ENCODE data around the gene LSM2. TPM values are rescaled to one million over a fixed set of nuclear protein-coding genes. Genes with fewer than 3 reads are reported as not detected.

LSM2 gene
- total and polyA plus RNA-seq, 2 donors (not counting 1 experiment from before 2014, with no cell fraction given), result 52.4 to 57.4 TPM

DNA sequence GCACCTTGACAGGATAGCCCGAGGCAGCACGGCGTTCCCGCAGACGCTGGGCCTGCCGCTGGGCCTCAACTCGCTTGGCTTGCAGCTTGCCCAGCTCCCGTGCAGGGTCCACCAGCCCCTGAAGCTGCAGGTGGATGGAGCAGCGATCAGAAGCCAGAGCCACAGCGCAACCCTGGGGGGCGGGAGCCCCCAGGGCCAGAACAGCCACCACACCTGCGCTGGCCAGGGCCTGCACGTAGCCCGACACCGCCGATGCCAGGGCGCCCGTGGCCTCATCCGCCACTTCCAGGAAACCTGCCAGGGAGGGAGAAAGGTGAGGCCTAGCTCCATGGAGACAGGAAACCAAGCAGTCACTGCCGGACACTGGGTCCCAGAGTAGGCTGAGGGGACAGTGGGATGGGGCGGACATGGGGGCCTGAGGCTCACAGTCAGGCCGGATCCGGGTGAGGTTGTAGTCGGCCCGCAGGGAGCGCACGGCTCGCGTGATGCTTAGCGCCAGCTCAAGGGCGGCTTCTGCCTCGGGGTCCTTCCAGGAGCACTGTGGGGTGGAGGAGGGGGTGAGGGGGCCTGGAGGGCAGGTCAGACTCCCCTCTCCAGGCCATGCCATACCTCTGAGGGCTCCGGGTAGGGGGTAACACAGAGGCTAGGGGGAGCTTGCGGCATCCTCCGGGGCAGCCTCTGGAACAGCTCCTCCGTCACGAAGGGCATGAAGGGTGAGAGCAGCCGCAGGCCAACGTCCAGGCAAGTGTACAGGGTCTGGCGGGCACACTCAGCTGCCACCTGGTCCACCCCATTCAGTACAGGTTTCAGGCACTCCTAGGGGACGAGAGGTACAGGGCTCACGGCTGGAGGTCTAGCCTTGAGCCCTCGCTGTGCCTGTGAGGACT lies 27.5 kb downstream of the LSM2 start:
- Histone ChIP-seq H2AFZ (ENCODE audit: insufficient read depth, low read depth, low read length, poor library complexity, severe bottlenecking) (no peak overlapping the region), H3K4me2 (replicated peaks; ENCODE audit: low read depth, low read length, poor library complexity, severe bottlenecking) (no peak overlapping the region), H3K36me3 (replicated peaks in 1 of 2; ENCODE audit: control extremely low read depth in 1 of 2, control insufficient read depth in 1 of 2, extremely low read depth in 1 of 2, insufficient read depth in 2 of 2, low read length in 1 of 2) (peaks cover 0 to 56% of the 10 kb centered on the region in 2 experiments), H3K4me1 (ENCODE audit: control insufficient read depth in 2 of 2, insufficient read depth in 2 of 2, low read length in 2 of 2) (peaks cover 15 to 21% of the 10 kb centered on the region in 2 donors), H3K9ac (ENCODE audit: low read length) (no peak overlapping the region), H3K27me3 (replicated peaks in 1 of 4; ENCODE audit: control extremely low read depth in 1 of 4, control insufficient read depth in 3 of 4, insufficient read depth in 4 of 4, low read length in 3 of 4) (no peaks in the 10 kb centered on the region), H4K20me1 (ENCODE audit: control insufficient read depth, insufficient read depth, low read length, poor library complexity, severe bottlenecking) (no peaks in the 10 kb centered on the region), H3K4me3 (ENCODE audit: control extremely low read depth in 1 of 5, extremely low read depth in 1 of 5, insufficient read depth in 1 of 5, low read depth in 2 of 5, low read length in 4 of 5) (no peak overlapping the region), H3K9me3 (ENCODE audit: control extremely low read depth in 1 of 3, control insufficient read depth in 2 of 3, insufficient read depth in 1 of 3, low read length in 2 of 3) (no peaks in the 10 kb centered on the region), H3K79me2 (ENCODE audit: control insufficient read depth, insufficient read depth, low read length) (peaks cover 3% of the 10 kb centered on the region), H3K27ac (ENCODE audit: low read length in 2 of 2) (no peak overlapping the region)
- POLR2A ChIA-PET, result interaction anchor here (1.0 kb wide), 1 partner anchor 51 kb away, joined by 4 read pairs; no protein-coding TSS in a partner anchor
- WGBS (ENCODE audit: insufficient coverage), result 98% methylated on average over 35 of the region's 43 CpGs
- ATAC-seq (ENCODE audit: low read depth), result no peak
- no peak for TF ChIP-seq EZH2 (IDR thresholded peaks at IDR 0.05; ENCODE audit: borderline replicate concordance, insufficient read depth, low read depth, low read length, poor library complexity, severe bottlenecking)
- TF ChIP-seq, protein P1, sequence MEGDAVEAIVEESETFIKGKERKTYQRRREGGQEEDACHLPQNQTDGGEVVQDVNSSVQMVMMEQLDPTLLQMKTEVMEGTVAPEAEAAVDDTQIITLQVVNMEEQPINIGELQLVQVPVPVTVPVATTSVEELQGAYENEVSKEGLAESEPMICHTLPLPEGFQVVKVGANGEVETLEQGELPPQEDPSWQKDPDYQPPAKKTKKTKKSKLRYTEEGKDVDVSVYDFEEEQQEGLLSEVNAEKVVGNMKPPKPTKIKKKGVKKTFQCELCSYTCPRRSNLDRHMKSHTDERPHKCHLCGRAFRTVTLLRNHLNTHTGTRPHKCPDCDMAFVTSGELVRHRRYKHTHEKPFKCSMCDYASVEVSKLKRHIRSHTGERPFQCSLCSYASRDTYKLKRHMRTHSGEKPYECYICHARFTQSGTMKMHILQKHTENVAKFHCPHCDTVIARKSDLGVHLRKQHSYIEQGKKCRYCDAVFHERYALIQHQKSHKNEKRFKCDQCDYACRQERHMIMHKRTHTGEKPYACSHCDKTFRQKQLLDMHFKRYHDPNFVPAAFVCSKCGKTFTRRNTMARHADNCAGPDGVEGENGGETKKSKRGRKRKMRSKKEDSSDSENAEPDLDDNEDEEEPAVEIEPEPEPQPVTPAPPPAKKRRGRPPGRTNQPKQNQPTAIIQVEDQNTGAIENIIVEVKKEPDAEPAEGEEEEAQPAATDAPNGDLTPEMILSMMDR (IDR thresholded peaks at IDR 0.05), result no peak
- H3K27me3 Mint-ChIP-seq, result no peaks in the 10 kb centered on the region
- no peaks in the 10 kb centered on the region for H3K9me3 Mint-ChIP-seq (ENCODE audit: insufficient read depth)
- intact Hi-C loops (cut with micrococcal nuclease), result no loop called here
- H3K4me3 Mint-ChIP-seq, result no peak overlapping the region
- H3K27ac Mint-ChIP-seq, result no peak overlapping the region
- no peak for DNase-seq
- CTCF ChIA-PET, result interaction anchor here (0.7 to 1.9 kb wide), 2 partner anchors 9 to 10 kb away, joined by 3 to 7 read pairs; no protein-coding TSS in a partner anchor
- H3K4me1 Mint-ChIP-seq, result peaks cover 18% of the 10 kb centered on the region

DNA sequence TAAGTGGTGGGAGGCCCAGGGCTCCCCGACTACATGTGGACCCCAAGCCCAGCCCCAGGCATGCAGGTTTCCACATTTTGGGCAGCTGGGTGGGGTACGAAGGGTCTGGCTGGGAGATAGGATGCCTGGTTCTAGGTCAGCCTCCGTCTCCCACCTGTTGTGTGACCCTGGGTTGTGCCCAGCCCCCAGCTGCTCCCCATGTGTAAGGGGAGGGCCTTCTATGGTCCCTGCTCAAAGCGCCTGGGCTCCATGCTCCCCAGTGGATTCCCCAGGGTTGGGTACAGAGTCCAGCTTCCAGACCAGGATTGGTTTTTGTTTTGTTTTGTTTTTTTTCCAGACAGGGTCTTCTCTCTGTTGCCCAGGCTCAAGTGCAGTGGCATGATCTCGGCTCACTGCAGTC lies 28.6 kb downstream of the LSM2 start:
- Mint-ChIP-seq H3K4me1 (peaks cover 18% of the 10 kb centered on the region), H3K27ac (no peak overlapping the region), H3K9me3 (ENCODE audit: insufficient read depth) (no peaks in the 10 kb centered on the region), H3K4me3 (no peak overlapping the region), H3K27me3 (no peaks in the 10 kb centered on the region)
- intact Hi-C loops (cut with micrococcal nuclease), result no loop called here
- H3K36me3 ChIP-seq (replicated peaks in 1 of 2; ENCODE audit: control extremely low read depth in 1 of 2, control insufficient read depth in 1 of 2, extremely low read depth in 1 of 2, insufficient read depth in 2 of 2, low read length in 1 of 2), result peaks cover 0 to 51% of the 10 kb centered on the region in 2 experiments
- TF ChIP-seq, protein P1 (IDR thresholded peaks at IDR 0.05), result no peak
- no peak for TF ChIP-seq EZH2 (IDR thresholded peaks at IDR 0.05; ENCODE audit: borderline replicate concordance, insufficient read depth, low read depth, low read length, poor library complexity, severe bottlenecking)
- WGBS (ENCODE audit: insufficient coverage), result 95% methylated on average over 5 of the region's 5 CpGs
- no peaks in the 10 kb centered on the region for H4K20me1 ChIP-seq (ENCODE audit: control insufficient read depth, insufficient read depth, low read length, poor library complexity, severe bottlenecking)
- DNase-seq, result no peak
- ChIA-PET CTCF (interaction anchor here (1.2 to 1.9 kb wide), 2 partner anchors 8 to 13 kb away, joined by 4 to 7 read pairs; no protein-coding TSS in a partner anchor), POLR2A (no interaction called here)
- peaks cover 15 to 21% of the 10 kb centered on the region in 2 donors for H3K4me1 ChIP-seq (ENCODE audit: control insufficient read depth in 2 of 2, insufficient read depth in 2 of 2, low read length in 2 of 2)
- H3K9me3 ChIP-seq (ENCODE audit: control extremely low read depth in 1 of 3, control insufficient read depth in 2 of 3, insufficient read depth in 1 of 3, low read length in 2 of 3), result no peaks in the 10 kb centered on the region
- no peak overlapping the region for H3K4me2 ChIP-seq (replicated peaks; ENCODE audit: low read depth, low read length, poor library complexity, severe bottlenecking)
- no peak overlapping the region for H2AFZ ChIP-seq (ENCODE audit: insufficient read depth, low read depth, low read length, poor library complexity, severe bottlenecking)
- no peak overlapping the region for H3K4me3 ChIP-seq (ENCODE audit: control extremely low read depth in 1 of 5, extremely low read depth in 1 of 5, insufficient read depth in 1 of 5, low read depth in 2 of 5, low read length in 4 of 5)
- no peaks in the 10 kb centered on the region for H3K27me3 ChIP-seq (replicated peaks in 1 of 4; ENCODE audit: control extremely low read depth in 1 of 4, control insufficient read depth in 3 of 4, insufficient read depth in 4 of 4, low read length in 3 of 4)
- H3K9ac ChIP-seq (ENCODE audit: low read length), result no peak overlapping the region
- H3K27ac ChIP-seq (ENCODE audit: low read length in 2 of 2), result no peak overlapping the region
- no peaks in the 10 kb centered on the region for H3K79me2 ChIP-seq (ENCODE audit: control insufficient read depth, insufficient read depth, low read length)
- ATAC-seq (ENCODE audit: low read depth), result no peak
